Measurements from ENCODE around the gene HM13. TPM values are rescaled to one million over a fixed set of nuclear protein-coding genes. Genes with fewer than 3 reads are reported as not detected.
A peak's percentile ranks its signal among the peaks of the same experiment; 100 is the strongest.

The HM13 gene
- total and polyA plus RNA-seq, 4 donors, result 57.6 to 210 (median 99.1) TPM

- H3K27ac ChIP-seq (ENCODE audit: low read depth in 1 of 2, low read length in 2 of 2), result no peak overlapping the region
- WGBS, result 95% methylated on average over 13 of the region's 13 CpGs
- no peak for TF ChIP-seq REST (IDR thresholded peaks at IDR 0.05)
- no peak for TF ChIP-seq EGR1 (IDR thresholded peaks at IDR 0.05; ENCODE audit: low read depth in 2 of 2)
- no peak for TF ChIP-seq YY1 (IDR thresholded peaks at IDR 0.05)
- no peak for TF ChIP-seq ATF3 (IDR thresholded peaks at IDR 0.05)
- no peak for TF ChIP-seq FOXA1 (IDR thresholded peaks at IDR 0.05)
- TF ChIP-seq JUND (IDR thresholded peaks at IDR 0.05), result no peak
- no peak for TF ChIP-seq RXRA (IDR thresholded peaks at IDR 0.05)
- TF ChIP-seq GABPA (IDR thresholded peaks at IDR 0.05 in 1 of 2, conservative IDR thresholded peaks at IDR 0.05 in 1 of 2), result no peak
- H3K36me3 ChIP-seq (ENCODE audit: control insufficient read depth in 4 of 4, insufficient read depth in 3 of 4, low read depth in 1 of 4, low read length in 3 of 4), result peaks cover 20 to 61% (median 40%) of the 10 kb centered on the region in 4 donors
- DNase-seq (ENCODE audit: low spot score), result no peak
- no peaks in the 10 kb centered on the region for H3K27me3 ChIP-seq (ENCODE audit: control insufficient read depth in 4 of 4, insufficient read depth in 4 of 4, low read length in 3 of 4)
- peaks cover 0 to 11% (median 2%) of the 10 kb centered on the region in 4 donors for H3K4me1 ChIP-seq (ENCODE audit: control insufficient read depth in 4 of 4, insufficient read depth in 4 of 4, low read length in 3 of 4)
- H3K9ac ChIP-seq (ENCODE audit: low read depth in 1 of 2, low read length in 2 of 2), result no peak overlapping the region
- H3K9me3 ChIP-seq (ENCODE audit: control insufficient read depth in 4 of 4, low read length in 3 of 4), result no peaks in the 10 kb centered on the region
- H3K4me3 ChIP-seq (ENCODE audit: low read depth in 1 of 3, low read length in 3 of 3), result no peak overlapping the region
These were observed 35.9 kb downstream of the HM13 start for GRCh38 chr20:31550099-31550498.

GRCh38 chr20:31551163-31552081, 37.2 kb downstream of the HM13 start:
- no peak for DNase-seq (ENCODE audit: low spot score)
- Histone ChIP-seq H3K9me3 (ENCODE audit: control insufficient read depth in 4 of 4, low read length in 3 of 4) (no peaks in the 10 kb centered on the region), H3K9ac (ENCODE audit: low read depth in 1 of 2, low read length in 2 of 2) (no peak overlapping the region), H3K27me3 (ENCODE audit: control insufficient read depth in 4 of 4, insufficient read depth in 4 of 4, low read length in 3 of 4) (no peaks in the 10 kb centered on the region), H3K4me3 (ENCODE audit: low read depth in 1 of 3, low read length in 3 of 3) (no peak overlapping the region), H3K27ac (ENCODE audit: low read depth in 1 of 2, low read length in 2 of 2) (no peak overlapping the region), H3K36me3 (ENCODE audit: control insufficient read depth in 4 of 4, insufficient read depth in 3 of 4, low read depth in 1 of 4, low read length in 3 of 4) (peaks cover 20 to 67% (median 44%) of the 10 kb centered on the region in 4 donors), H3K4me1 (ENCODE audit: control insufficient read depth in 4 of 4, insufficient read depth in 4 of 4, low read length in 3 of 4) (peaks cover 0 to 11% (median 2%) of the 10 kb centered on the region in 4 donors)
- TF ChIP-seq FOXA1 (IDR thresholded peaks at IDR 0.05) (no peak), RXRA (IDR thresholded peaks at IDR 0.05) (peak in 1 of 2 donors; percentile 89), HNF4A (conservative IDR thresholded peaks at IDR 0.05) (peak in 1 of 2 donors; percentile 49), MAX (IDR thresholded peaks at IDR 0.05) (no peak)
- WGBS, result 89% methylated on average over 11 of the region's 11 CpGs

- TF ChIP-seq MAX (IDR thresholded peaks at IDR 0.05), result no peak
- Histone ChIP-seq H3K4me3 (ENCODE audit: low read depth in 1 of 3, low read length in 3 of 3) (no peak overlapping the region), H3K27me3 (ENCODE audit: control insufficient read depth in 4 of 4, insufficient read depth in 4 of 4, low read length in 3 of 4) (no peaks in the 10 kb centered on the region), H3K9me3 (ENCODE audit: control insufficient read depth in 4 of 4, low read length in 3 of 4) (no peaks in the 10 kb centered on the region), H3K36me3 (ENCODE audit: control insufficient read depth in 4 of 4, insufficient read depth in 3 of 4, low read depth in 1 of 4, low read length in 3 of 4) (peaks cover 18 to 51% (median 26%) of the 10 kb centered on the region in 4 donors), H3K9ac (ENCODE audit: low read depth in 1 of 2, low read length in 2 of 2) (no peak overlapping the region), H3K27ac (ENCODE audit: low read depth in 1 of 2, low read length in 2 of 2) (no peak overlapping the region), H3K4me1 (ENCODE audit: control insufficient read depth in 4 of 4, insufficient read depth in 4 of 4, low read length in 3 of 4) (no peaks in the 10 kb centered on the region)
- no peak for DNase-seq (ENCODE audit: low spot score)
- WGBS, result 84% methylated on average over 6 of the region's 6 CpGs
These were observed 41.0 kb downstream of the HM13 start for GRCh38 chr20:31555203-31555775.

Measured in liver (tissue), 9 donors.